Stimulated activated naive CD8-positive, alpha-beta T cell treated with anti-CD3 and anti-CD28 coated beads, Interleukin-15, amount 100 ng/mL, for 72 hours (primary cell): ENCODE measurements around the gene PKHD1.
A peak's percentile ranks its signal among the peaks of the same experiment; 100 is the strongest.

Source experiments
- ATAC-seq: fragments of 150-1000 bp; cut with Tn5 transposase; 2 replicates; pipeline ENCODE4 v1.10.0; 2021; ENCODE audit warnings: mild to moderate bottlenecking, moderate library complexity
- DNase-seq, 2 donors: peaks; one replicate each; pipeline ENCODE4 v3.0.0; 2021 to 2022
- H3K27ac Mint-ChIP-seq, 2 donors: one replicate each; pipeline ENCODE4 v1.8.0; 2022; ENCODE audit warnings: mild to moderate bottlenecking in 2 of 2, mixed read lengths in 2 of 2, moderate library complexity in 2 of 2
- H3K27me3 Mint-ChIP-seq: one replicate; pipeline ENCODE4 v1.8.0; 2022; ENCODE audit warnings: mixed read lengths
- H3K4me1 Mint-ChIP-seq: one replicate; pipeline ENCODE4 v1.8.0; 2022; ENCODE audit warnings: mild to moderate bottlenecking, mixed read lengths
- H3K4me3 Mint-ChIP-seq, 2 donors: one replicate each; pipeline ENCODE4 v1.8.0; 2022; ENCODE audit warnings: mild to moderate bottlenecking in 2 of 2, mixed read lengths in 2 of 2, moderate library complexity in 1 of 2
- H3K9me3 Mint-ChIP-seq, 2 donors: one replicate each; pipeline ENCODE4 v1.8.0; 2022; ENCODE audit warnings: mixed read lengths in 2 of 2

PKHD1 gene

DNA sequence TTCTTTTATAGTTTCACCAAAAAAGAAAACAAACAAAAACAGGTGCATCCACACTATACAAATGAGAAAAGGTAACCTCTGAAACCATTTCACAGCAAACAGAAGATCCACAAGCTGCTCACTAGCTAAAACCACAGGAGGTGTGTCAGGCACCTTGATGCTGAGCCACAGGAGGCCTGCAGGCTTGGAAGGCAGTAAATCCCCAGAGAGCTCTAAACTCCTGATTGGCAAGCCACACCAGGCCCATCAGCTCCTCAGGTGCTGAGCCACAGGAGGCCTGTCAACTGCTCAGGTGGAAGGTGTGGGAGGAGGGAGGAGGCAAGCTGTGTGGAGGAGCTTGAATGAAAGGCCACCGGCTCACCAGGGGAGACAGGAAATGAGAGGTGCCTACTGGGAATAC is 273.0 kb downstream of the PKHD1 start:
- no peak for DNase-seq
- Mint-ChIP-seq H3K27ac (no peak overlapping the region), H3K27me3 (no peaks in the 10 kb centered on the region), H3K4me3 (no peak overlapping the region), H3K9me3 (no peaks in the 10 kb centered on the region), H3K4me1 (no peaks in the 10 kb centered on the region)
- ATAC-seq = no peak

GRCh38 chr6:51813904-51814303 is 273.5 kb downstream of the PKHD1 start:
- ATAC-seq (no peak), DNase-seq (no peak)
- H3K27ac Mint-ChIP-seq = no peak overlapping the region
- no peak overlapping the region for H3K4me3 Mint-ChIP-seq
- no peaks in the 10 kb centered on the region for H3K9me3 Mint-ChIP-seq
- H3K27me3 Mint-ChIP-seq = no peaks in the 10 kb centered on the region
- no peaks in the 10 kb centered on the region for H3K4me1 Mint-ChIP-seq

- Mint-ChIP-seq H3K9me3 (no peaks in the 10 kb centered on the region), H3K27ac (no peak overlapping the region), H3K27me3 (no peaks in the 10 kb centered on the region), H3K4me3 (no peak overlapping the region), H3K4me1 (no peaks in the 10 kb centered on the region)
- ATAC-seq (no peak), DNase-seq (no peak)
Observed at GRCh38 chr6:51812231-51812630, 275.2 kb downstream of the PKHD1 start.

DNA sequence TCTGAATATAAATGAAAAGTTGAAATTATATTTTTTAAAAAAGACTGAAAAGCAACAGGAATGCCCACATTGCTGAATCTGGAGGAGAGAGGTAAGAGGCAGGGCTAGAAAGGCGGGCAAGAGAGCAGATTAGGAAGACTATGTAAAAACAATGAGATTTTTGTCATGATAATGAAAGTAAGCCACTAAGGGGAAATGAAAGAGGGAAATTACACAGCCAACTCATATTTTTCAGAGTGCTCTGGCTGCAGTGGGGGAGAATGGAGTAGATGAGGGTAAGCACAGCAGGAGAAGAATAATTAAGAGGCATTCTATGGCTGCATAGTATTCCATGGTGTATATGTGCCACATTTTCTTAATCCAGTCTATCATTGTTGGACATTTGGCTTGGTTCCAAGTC is 281.9 kb downstream of the PKHD1 start:
- Mint-ChIP-seq H3K27ac (no peak overlapping the region), H3K4me1 (no peaks in the 10 kb centered on the region), H3K9me3 (peaks cover 0 to 7% of the 10 kb centered on the region in 2 donors), H3K4me3 (no peak overlapping the region), H3K27me3 (no peaks in the 10 kb centered on the region)
- no peak for DNase-seq
- no peak for ATAC-seq

DNA sequence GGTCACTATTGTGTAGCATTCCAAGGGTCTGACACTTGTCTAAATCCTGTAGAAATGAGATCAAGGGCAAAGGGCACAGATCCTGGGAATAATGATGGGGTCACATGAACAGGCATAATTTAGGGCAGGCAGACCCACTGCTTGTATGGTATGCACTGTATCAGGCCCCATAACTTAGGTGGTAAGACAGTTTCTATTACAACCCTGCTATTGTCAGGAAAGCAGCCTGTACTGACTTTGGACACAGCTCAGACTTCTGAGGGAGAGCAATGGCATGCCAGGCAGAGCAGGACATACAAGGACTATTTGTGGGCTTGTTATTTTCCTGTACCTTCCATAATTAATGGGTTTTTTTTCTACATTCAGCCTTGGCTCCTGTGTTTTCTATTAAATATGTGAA is 286.8 kb downstream of the PKHD1 start:
- ATAC-seq (no peak), DNase-seq (no peak)
- H3K9me3 Mint-ChIP-seq = peaks cover 12 to 16% of the 10 kb centered on the region in 2 donors
- no peak overlapping the region for H3K4me3 Mint-ChIP-seq
- H3K27me3 Mint-ChIP-seq = no peaks in the 10 kb centered on the region
- H3K27ac Mint-ChIP-seq = no peak overlapping the region
- no peaks in the 10 kb centered on the region for H3K4me1 Mint-ChIP-seq

- DNase-seq (no peak), ATAC-seq (no peak)
- Mint-ChIP-seq H3K9me3 (peaks cover 14 to 27% of the 10 kb centered on the region in 2 donors), H3K27ac (no peak overlapping the region), H3K27me3 (no peaks in the 10 kb centered on the region), H3K4me1 (no peaks in the 10 kb centered on the region), H3K4me3 (no peak overlapping the region)
Observed at GRCh38 chr6:51793393-51793792, 294.0 kb downstream of the PKHD1 start.

GRCh38 chr6:51792273-51793030 is 295.0 kb downstream of the PKHD1 start:
- Mint-ChIP-seq H3K4me1 (no peaks in the 10 kb centered on the region), H3K9me3 (peaks cover 14 to 27% of the 10 kb centered on the region in 2 donors), H3K27me3 (no peaks in the 10 kb centered on the region), H3K4me3 (no peak overlapping the region), H3K27ac (peak overlapping the region in 1 of 2 donors; percentile 20)
- DNase-seq = no peak
- ATAC-seq = no peak

GRCh38 chr6:51790946-51791345 is 296.5 kb downstream of the PKHD1 start:
- H3K27me3 Mint-ChIP-seq = no peaks in the 10 kb centered on the region
- ATAC-seq (no peak), DNase-seq (no peak)
- H3K4me3 Mint-ChIP-seq = no peak overlapping the region
- H3K9me3 Mint-ChIP-seq = peaks cover 7 to 18% of the 10 kb centered on the region in 2 donors
- H3K27ac Mint-ChIP-seq = no peak overlapping the region
- H3K4me1 Mint-ChIP-seq = no peaks in the 10 kb centered on the region

DNA sequence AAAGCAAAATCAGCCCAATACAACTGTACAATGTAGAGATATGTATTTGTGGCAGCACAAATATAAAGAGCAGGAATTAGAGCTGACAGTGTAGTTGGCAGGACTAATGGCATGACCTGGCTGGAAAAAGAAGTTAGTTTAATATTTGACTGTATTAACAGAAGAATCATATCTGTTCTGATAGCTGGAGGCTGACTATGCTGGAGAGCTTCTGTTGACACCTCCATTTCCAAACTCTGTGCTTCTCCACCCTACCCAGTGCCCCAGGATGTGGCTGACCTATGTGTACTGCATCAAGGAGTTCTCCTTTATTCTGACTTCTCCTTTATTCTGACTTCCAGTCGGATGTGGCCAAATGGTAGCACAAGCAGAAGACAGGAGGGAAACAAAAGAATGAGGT is 299.3 kb downstream of the PKHD1 start:
- H3K4me3 Mint-ChIP-seq = no peak overlapping the region
- no peaks in the 10 kb centered on the region for H3K27me3 Mint-ChIP-seq
- H3K4me1 Mint-ChIP-seq = no peaks in the 10 kb centered on the region
- H3K27ac Mint-ChIP-seq = no peak overlapping the region
- ATAC-seq (no peak), DNase-seq (no peak)
- H3K9me3 Mint-ChIP-seq = peaks cover 0 to 4% of the 10 kb centered on the region in 2 donors

GRCh38 chr6:51778666-51779065 is 308.7 kb downstream of the PKHD1 start:
- Mint-ChIP-seq H3K27me3 (no peaks in the 10 kb centered on the region), H3K27ac (no peak overlapping the region), H3K4me3 (no peak overlapping the region), H3K9me3 (peaks cover 0 to 5% of the 10 kb centered on the region in 2 donors), H3K4me1 (no peaks in the 10 kb centered on the region)
- no peak for DNase-seq
- ATAC-seq = no peak

GRCh38 chr6:51777618-51778017 is 309.8 kb downstream of the PKHD1 start:
- H3K4me1 Mint-ChIP-seq = no peaks in the 10 kb centered on the region

DNA sequence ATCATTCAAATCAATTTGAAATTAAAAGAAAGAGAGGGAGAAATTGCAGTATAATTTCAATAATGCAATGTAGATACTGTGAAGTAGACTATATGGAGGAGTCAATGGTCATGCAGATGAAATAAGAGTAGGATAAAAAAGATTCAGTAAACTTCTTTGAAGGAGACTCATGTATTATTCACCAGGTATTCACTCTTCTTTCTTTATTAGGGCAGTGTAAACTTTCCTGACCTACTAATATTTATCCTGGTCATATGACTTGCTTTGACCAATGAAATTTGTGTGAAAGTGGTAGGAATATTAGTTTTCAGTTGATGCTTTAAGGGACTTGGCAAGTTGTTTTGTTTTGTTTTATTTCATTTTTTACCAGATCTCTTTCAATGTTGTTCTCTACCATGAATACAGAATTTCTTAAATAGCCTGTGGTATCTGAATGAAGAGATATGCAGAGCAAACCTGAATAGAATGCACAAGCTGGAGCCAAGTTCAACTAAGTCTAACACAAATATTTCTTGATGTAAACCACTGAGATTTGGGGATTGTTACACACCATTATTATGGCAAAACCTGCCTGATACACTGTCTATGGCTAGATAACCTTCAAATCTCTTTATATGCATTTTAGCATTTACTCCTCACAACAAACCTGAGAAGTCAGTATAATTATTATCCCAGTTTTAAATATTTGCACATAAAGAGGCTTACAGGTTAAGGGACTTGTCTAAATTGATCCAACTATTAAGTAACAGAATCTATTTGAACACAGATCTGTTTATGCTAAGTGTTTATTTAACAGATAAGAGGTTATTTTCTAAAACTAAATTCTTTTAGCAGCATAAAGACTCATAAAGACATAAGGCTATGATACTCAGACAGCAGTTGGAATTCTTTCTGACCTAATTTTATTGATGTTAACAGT is 311.2 kb downstream of the PKHD1 start:
- Mint-ChIP-seq H3K27ac (no peak overlapping the region), H3K4me1 (no peaks in the 10 kb centered on the region), H3K27me3 (no peaks in the 10 kb centered on the region), H3K9me3 (peaks cover 0 to 5% of the 10 kb centered on the region in 2 donors), H3K4me3 (no peak overlapping the region)
- no peak for DNase-seq
- no peak for ATAC-seq

More at GRCh38 chr6:51777618-51778017, 309.8 kb downstream of the PKHD1 start:
- Mint-ChIP-seq H3K27ac (no peak overlapping the region), H3K27me3 (no peaks in the 10 kb centered on the region), H3K9me3 (peaks cover 0 to 5% of the 10 kb centered on the region in 2 donors), H3K4me3 (no peak overlapping the region)
- DNase-seq (no peak), ATAC-seq (no peak)

DNA sequence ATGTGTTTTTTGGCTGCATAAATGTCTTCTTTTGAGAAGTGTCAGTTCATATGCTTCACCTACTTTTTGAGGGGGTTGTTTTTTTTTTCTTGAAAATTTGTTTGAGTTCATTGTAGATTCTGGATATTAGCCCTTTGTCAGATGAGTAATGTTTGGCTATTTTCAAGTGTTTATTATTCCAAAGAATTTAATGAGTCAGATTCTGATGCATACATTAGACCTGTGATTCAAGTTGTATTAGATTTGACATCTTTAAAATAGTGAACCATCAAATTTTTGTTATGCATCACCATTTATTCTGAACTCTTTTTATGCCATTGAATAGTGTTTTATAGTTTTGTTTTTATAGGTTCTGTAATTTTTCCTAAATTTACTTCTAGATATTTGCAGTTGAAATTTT is 319.3 kb downstream of the PKHD1 start:
- Mint-ChIP-seq H3K4me3 (no peak overlapping the region), H3K27ac (no peak overlapping the region), H3K9me3 (peaks cover 12 to 18% of the 10 kb centered on the region in 2 donors), H3K4me1 (no peaks in the 10 kb centered on the region), H3K27me3 (no peaks in the 10 kb centered on the region)
- DNase-seq = no peak
- ATAC-seq = no peak

GRCh38 chr6:51765230-51765629 is 322.2 kb downstream of the PKHD1 start:
- DNase-seq = no peak
- no peaks in the 10 kb centered on the region for H3K4me1 Mint-ChIP-seq
- peaks cover 18 to 27% of the 10 kb centered on the region in 2 donors for H3K9me3 Mint-ChIP-seq
- no peaks in the 10 kb centered on the region for H3K27me3 Mint-ChIP-seq
- no peak overlapping the region for H3K27ac Mint-ChIP-seq
- H3K4me3 Mint-ChIP-seq = no peak overlapping the region
- no peak for ATAC-seq

DNA sequence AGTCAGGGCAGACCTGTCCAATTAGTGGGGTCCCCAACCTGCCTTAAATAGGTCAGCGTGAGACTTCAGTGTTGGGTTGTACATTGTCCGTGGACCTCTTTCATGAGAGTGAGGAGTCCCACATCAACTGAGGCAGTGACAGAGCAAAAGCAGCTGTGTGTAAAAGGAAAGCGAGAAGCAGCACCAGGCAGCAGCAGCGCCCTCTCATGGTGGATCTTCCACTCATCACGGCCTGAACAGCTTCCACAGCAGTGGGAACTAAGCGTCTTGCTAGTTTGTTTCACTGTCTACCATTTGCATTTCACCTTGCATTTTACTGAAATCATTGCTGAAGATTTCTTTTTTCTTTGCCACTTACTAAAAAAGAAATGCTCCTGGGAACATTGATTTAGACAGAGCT is 333.8 kb downstream of the PKHD1 start:
- DNase-seq = no peak
- no peaks in the 10 kb centered on the region for H3K9me3 Mint-ChIP-seq

DNA sequence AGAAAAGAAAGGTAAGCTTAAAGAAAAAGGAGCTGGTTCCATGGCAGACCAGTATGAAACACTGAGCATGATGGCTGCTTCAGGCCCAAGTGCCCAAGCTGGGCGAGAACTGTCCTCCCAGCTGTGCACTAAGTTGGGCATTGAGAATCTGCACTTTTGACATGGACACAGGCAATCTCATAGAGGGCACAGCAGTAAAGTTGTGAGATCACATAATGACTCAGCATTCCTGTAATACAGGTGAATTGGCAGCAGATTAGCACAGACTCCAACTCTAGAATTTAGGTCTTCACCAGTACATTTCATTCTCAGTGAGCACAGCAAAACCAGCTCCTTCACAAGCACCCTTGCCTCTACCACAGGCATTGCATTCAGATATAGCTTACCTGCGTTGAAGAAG is 343.4 kb downstream of the PKHD1 start:
- Mint-ChIP-seq H3K9me3 (peaks cover 0 to 4% of the 10 kb centered on the region in 2 donors), H3K27ac (no peak overlapping the region), H3K4me1 (no peaks in the 10 kb centered on the region), H3K4me3 (no peak overlapping the region), H3K27me3 (no peaks in the 10 kb centered on the region)
- ATAC-seq (no peak), DNase-seq (no peak)

More for the DNA sequence above, 333.8 kb downstream of the PKHD1 start:
- no peak overlapping the region for H3K27ac Mint-ChIP-seq
- H3K27me3 Mint-ChIP-seq = no peaks in the 10 kb centered on the region
- ATAC-seq = no peak
- no peak overlapping the region for H3K4me3 Mint-ChIP-seq
- H3K4me1 Mint-ChIP-seq = no peaks in the 10 kb centered on the region
